GM12878 (cell line): ENCODE results near the gene PHACTR1. TPM values are rescaled to one million over a fixed set of nuclear protein-coding genes. Genes with fewer than 3 reads are reported as not detected.

ENCODE experiments used
- ATAC-seq: fragments of 200-7000 bp; cut with Tn5 transposase; 3 replicates; pipeline ENCODE4 v1.9.1; 2020; ENCODE audit warnings: mild to moderate bottlenecking, moderate library complexity
- BruUV-seq: library from RNA; stranded (reverse); fragments of 400-500 nt; replicated peaks from 2 replicates; lab custom pipeline; 2021; lab: Mats Ljungman, UMichigan
- CTCF ChIA-PET: fragments of 300-600 bp; sonication (Branson Sonifier 250); formaldehyde crosslinking; extraction: SDS; loops from one replicate; lab custom pipeline; 2021; ENCODE audit warnings: inconsistent platforms; lab: Yijun Ruan, JAX
- POLR2A ChIA-PET: fragments of 350-600 bp; formaldehyde crosslinking; extraction: SDS; loops from one replicate; lab custom pipeline; 2021; ENCODE audit warnings: inconsistent platforms; lab: Charles Lee
- RAD21 ChIA-PET: fragments of 300-600 bp; sonication (Branson Sonifier 250); formaldehyde crosslinking; loops from one replicate; lab custom pipeline; 2023; ENCODE audit warnings: antibody characterized with exemption; ENCODE audit not compliant: unreplicated experiment; lab: Charles Lee
- SMC1A ChIA-PET: fragments of 300-600 bp; sonication (Branson Sonifier 250); formaldehyde crosslinking; loops from one replicate; lab custom pipeline; 2023; ENCODE audit not compliant: unreplicated experiment, uncharacterized antibody; lab: Charles Lee
- DNase-seq: peaks from one replicate; pipeline ENCODE4 v3.0.0-alpha.2; 2011; ENCODE audit warnings: low read depth, low spot score
- FAIRE-seq: peaks from 3 replicates; lab custom pipeline; 2011; peaks lifted over from hg19 to GRCh38; lab: Jason Lieb, UNC
- H2AFZ ChIP-seq: 2 replicates; pipeline ENCODE4 v1.6.0; 2011; ENCODE audit warnings: low read depth, low read length, control low read depth; ENCODE audit not compliant: control insufficient read depth
- H3K27ac ChIP-seq: 2 replicates; pipeline ENCODE4 v1.5.1; 2011; ENCODE audit warnings: control low read depth; ENCODE audit not compliant: control insufficient read depth, insufficient read depth
- H3K27me3 ChIP-seq, 2 experiments: replicated peaks in 1 of 2; 2 replicates each; pipeline versions ENCODE4 v1.6.0 to v1.6.1; 2011; ENCODE audit warnings: low read length in 1 of 2; ENCODE audit not compliant: control insufficient read depth in 2 of 2, insufficient read depth in 2 of 2
- H3K36me3 ChIP-seq, 2 experiments: 2 replicates each; pipeline ENCODE4 v1.5.1; 2011; ENCODE audit warnings: low read length in 1 of 2; ENCODE audit not compliant: control insufficient read depth in 2 of 2, insufficient read depth in 2 of 2
- H3K4me1 ChIP-seq: 2 replicates; pipeline ENCODE4 v1.6.1; 2011; ENCODE audit warnings: mild to moderate bottlenecking, low read length, moderate library complexity, mixed read lengths; ENCODE audit not compliant: control insufficient read depth, insufficient read depth
- H3K4me2 ChIP-seq: 2 replicates; pipeline ENCODE4 v1.6.0; 2011; ENCODE audit warnings: control low read depth; ENCODE audit not compliant: control insufficient read depth, insufficient read depth
- H3K4me3 ChIP-seq: fragments of 200-600 bp; sonication (generic); 2 replicates; pipeline ENCODE4 v1.5.1; 2016
- H3K79me2 ChIP-seq: 2 replicates; pipeline ENCODE4 v1.6.0; 2011; ENCODE audit warnings: low read length; ENCODE audit not compliant: control insufficient read depth, insufficient read depth
- H3K9ac ChIP-seq: 2 replicates; pipeline ENCODE4 v1.8.0; 2011; ENCODE audit warnings: low read length, control low read depth, mixed read lengths; ENCODE audit not compliant: control insufficient read depth, insufficient read depth
- H3K9me3 ChIP-seq: replicated peaks from 3 replicates; pipeline ENCODE4 v1.5.1; 2011; ENCODE audit warnings: mild to moderate bottlenecking, low read length; ENCODE audit not compliant: control insufficient read depth, insufficient read depth
- H4K20me1 ChIP-seq: 2 replicates; pipeline ENCODE4 v1.6.0; 2011; ENCODE audit not compliant: control insufficient read depth, insufficient read depth
- CBFB ChIP-seq: IDR thresholded peaks from 2 replicates; pipeline ENCODE4 v1.6.1; 2016; ENCODE audit warnings: antibody characterized with exemption, low read depth
- ELK1 ChIP-seq: IDR thresholded peaks from 2 replicates; pipeline ENCODE4 v1.6.1; 2012; ENCODE audit warnings: low read depth, low read length, improper control_type of control experiment
- HDGF ChIP-seq: fragments of 450-650 bp; IDR thresholded peaks from 2 replicates; pipeline ENCODE4 v1.6.1; 2016; ENCODE audit warnings: antibody characterized with exemption
- IKZF1 ChIP-seq: fragments of 450-650 bp; conservative IDR thresholded peaks from 2 replicates; pipeline ENCODE4 v1.6.1; 2017; ENCODE audit warnings: antibody characterized with exemption, mild to moderate bottlenecking
- MYC ChIP-seq: IDR thresholded peaks from 2 replicates; pipeline ENCODE4 v1.6.1; 2011; ENCODE audit warnings: mild to moderate bottlenecking, low read length, moderate library complexity, inconsistent platforms; ENCODE audit not compliant: insufficient read depth, insufficient replicate concordance, insufficient read length, severe bottlenecking
- NR2C2 ChIP-seq: IDR thresholded peaks from 2 replicates; pipeline ENCODE4 v1.6.1; 2011; ENCODE audit warnings: borderline replicate concordance, low read depth; ENCODE audit not compliant: control insufficient read depth, insufficient read length
- POLR2AphosphoS2 ChIP-seq: IDR thresholded peaks from 2 replicates; pipeline ENCODE4 v1.6.1; 2011; ENCODE audit warnings: low read depth, mild to moderate bottlenecking, low read length, improper control_type of control experiment, moderate library complexity
- RFX5 ChIP-seq: IDR thresholded peaks from 2 replicates; pipeline ENCODE4 v1.6.1; 2011; ENCODE audit warnings: low read depth, low read length, improper control_type of control experiment
- SREBF2 ChIP-seq: IDR thresholded peaks from 2 replicates; pipeline ENCODE4 v1.6.1; 2012; ENCODE audit warnings: mild to moderate bottlenecking, low read length
- SRF ChIP-seq, 2 experiments: IDR thresholded peaks; 2 replicates each; pipeline ENCODE4 v1.6.1; 2011; ENCODE audit warnings: low read depth in 2 of 2, low read length in 2 of 2, mild to moderate bottlenecking in 1 of 2, moderate library complexity in 1 of 2
- TCF3 ChIP-seq: IDR thresholded peaks from 2 replicates; pipeline ENCODE4 v1.6.1; 2012; ENCODE audit warnings: low read depth, mild to moderate bottlenecking, low read length, borderline replicate concordance; ENCODE audit not compliant: insufficient read depth
- YY1 ChIP-seq: IDR thresholded peaks from 2 replicates; pipeline ENCODE4 v1.6.1; 2011; ENCODE audit warnings: low read depth, mild to moderate bottlenecking, low read length
- ZBED1 ChIP-seq: IDR thresholded peaks from 2 replicates; pipeline ENCODE4 v1.6.1; 2016; ENCODE audit warnings: borderline replicate concordance
- ZNF217 ChIP-seq: fragments of 450-650 bp; IDR thresholded peaks from 2 replicates; pipeline ENCODE4 v1.6.1; 2017; ENCODE audit warnings: antibody characterized with exemption, mild to moderate bottlenecking
- ZZZ3 ChIP-seq: IDR thresholded peaks from 2 replicates; pipeline ENCODE4 v1.6.1; 2011; ENCODE audit warnings: low read depth; ENCODE audit not compliant: control insufficient read depth, insufficient read length
- WGBS: methylation state at CpG from one replicate; pipeline ENCODE4 v1.1.6; 2016; ENCODE audit warnings: low lambda C conversion rate; ENCODE audit not compliant: insufficient replicate concordance, insufficient coverage; ENCODE audit errors: missing lambda C conversion rate; 5-methylcytosine and 5-hydroxymethylcytosine counted together
- in situ Hi-C: fragments of 300-500 bp; cut with MboI; formaldehyde crosslinking; loops from 9 replicates; pipeline ENCODE4 v1.14.3; 2018; ENCODE audit warnings: mixed read lengths
- intact Hi-C: fragments of 100-400 bp; cut with micrococcal nuclease; formaldehyde crosslinking; loops from one replicate; pipeline ENCODE4 v1.14.2; 2022; ENCODE audit not compliant: unreplicated experiment
- polyA plus RNA-seq, 11 experiments: library from polyadenylated mRNA; depleted of rRNA in 4 of 11; unstranded in 6 of 11; stranded (reverse) in 5 of 11; fragments of >200 nt; fragmentation: Nextera tagmentation in 4 of 11; fragmentation: Illumina TruSeq in 1 of 11; extraction: Ambion mirVana in 4 of 11; extraction: Trizol in 1 of 11; gene quantifications; 1 replicate in 1 of 11; 2 replicates in 10 of 11; pipeline versions ENCODE4 v1.2.1 to v1.2.3, GENCODE V29; 2011 to 2016; ENCODE audit warnings: inconsistent platforms in 2 of 11, missing spikeins in 2 of 11, low read depth in 1 of 11
- total RNA-seq, 4 experiments: library from RNA; depleted of rRNA in 3 of 4; stranded (reverse); fragments of >200 nt in 3 of 4; fragmentation: Illumina TruSeq in 1 of 4; extraction: Trizol in 1 of 4; gene quantifications; 2 replicates each; pipeline versions ENCODE4 v1.2.1 to v1.2.3, GENCODE V29; 2013 to 2021

The PHACTR1 gene
- total and polyA plus RNA-seq, 10 of the 15 experiments (the other 5 are each of a cell fraction or from before 2014, with no cell fraction given), result 34.2 to 94.6 (median 62.3) TPM

GRCh38 chr6:13030396-13030795, 313.8 kb downstream of the PHACTR1 start:
- H3K27me3 ChIP-seq, result peaks cover 0 to 4% of the 10 kb centered on the region in 2 experiments; a peak in 3 of 4 replicates
- no peaks in the 10 kb centered on the region for H4K20me1 ChIP-seq
- H3K9ac ChIP-seq, result no peak overlapping the region
- no peaks in the 10 kb centered on the region for H3K9me3 ChIP-seq
- H3K36me3 ChIP-seq, result no peaks in the 10 kb centered on the region
- RAD21 ChIA-PET, result no interaction called here
- no peak overlapping the region for H3K27ac ChIP-seq
- DNase-seq (no peak), ATAC-seq (no peak), FAIRE-seq (no peak)
- no peaks in the 10 kb centered on the region for H3K79me2 ChIP-seq
- H2AFZ ChIP-seq, result no peak overlapping the region
- CTCF ChIA-PET, result no interaction called here
- POLR2A ChIA-PET, result no interaction called here
- no peak overlapping the region for H3K4me2 ChIP-seq
- BruUV-seq, result no TSS peak
- no peak for TF ChIP-seq MYC
- TF ChIP-seq CBFB, result no peak
- TF ChIP-seq IKZF1, result no peak
- TF ChIP-seq HDGF, result no peak
- TF ChIP-seq SREBF2, result no peak
- TF ChIP-seq TCF3, result no peak
- no peak for TF ChIP-seq SRF (IDR thresholded peaks at IDR 0.05; ENCODE audit: low read depth in 2 of 2, low read length in 2 of 2)
- TF ChIP-seq ZNF217, result no peak
- TF ChIP-seq ZZZ3, result no peak
- TF ChIP-seq POLR2AphosphoS2, result no peak
- intact Hi-C loops, result no loop called here
- no peak overlapping the region for H3K4me3 ChIP-seq
- SMC1A ChIA-PET, result no interaction called here
- WGBS, result 9% methylated on average over 3 of the region's 3 CpGs
- in situ Hi-C loops, result no loop called here
- no peaks in the 10 kb centered on the region for H3K4me1 ChIP-seq

- Histone ChIP-seq H3K36me3 (no peaks in the 10 kb centered on the region), H3K9ac (no peak overlapping the region), H3K4me3 (no peak overlapping the region), H3K4me2 (no peak overlapping the region), H4K20me1 (no peaks in the 10 kb centered on the region)
- RAD21 ChIA-PET, result no interaction called here
- FAIRE-seq, result no peak
- WGBS, result 8% methylated on average over 6 of the region's 6 CpGs
- no TSS peak for BruUV-seq
- TF ChIP-seq ZBED1 (no peak), ELK1 (no peak), YY1 (no peak), NR2C2 (no peak), RFX5 (no peak)
- TF ChIP-seq, all 136 proteins: peak for 0
- H3K4me1 ChIP-seq, result no peaks in the 10 kb centered on the region
- peaks cover 0 to 3% of the 10 kb centered on the region in 2 experiments; a peak in 2 of 4 replicates for H3K27me3 ChIP-seq
- intact Hi-C loops, result no loop called here
- no peaks in the 10 kb centered on the region for H3K9me3 ChIP-seq
- ChIA-PET CTCF (no interaction called here), SMC1A (interaction anchor here (0.6 kb wide), 1 partner anchor 1986 kb away, joined by 3 read pairs; no protein-coding TSS in a partner anchor), POLR2A (no interaction called here)
- H3K79me2 ChIP-seq, result no peaks in the 10 kb centered on the region
- in situ Hi-C loops, result no loop called here
- ATAC-seq, result no peak
- DNase-seq, result no peak
- no peak overlapping the region for H2AFZ ChIP-seq
- H3K27ac ChIP-seq, result no peak overlapping the region
Observed at GRCh38 chr6:13032566-13032965, 316.0 kb downstream of the PHACTR1 start.
